HCT116 (cell line): ENCODE measurements around the gene SLC35G4. TPM values are rescaled to one million over a fixed set of nuclear protein-coding genes. Genes with fewer than 3 reads are reported as not detected.

Experiments used
- ATAC-seq: fragments of 200-7000 bp; cut with Tn5 transposase; 2 replicates; pipeline ENCODE4 v1.9.1; 2020; ENCODE audit warnings: mild to moderate bottlenecking, moderate library complexity
- BruUV-seq: library from RNA; stranded (reverse); fragments of 400-500 nt; replicated peaks from 2 replicates; lab custom pipeline; 2021; lab: Mats Ljungman, UMichigan
- CTCF ChIA-PET: fragments of 300-600 bp; sonication (Branson Sonifier 250); formaldehyde crosslinking; loops from one replicate; lab custom pipeline; 2021; ENCODE audit warnings: antibody characterized with exemption; lab: Charles Lee
- POLR2A ChIA-PET: fragments of 300-600, 350-600 bp; sonication (Branson Sonifier 250); formaldehyde crosslinking; loops from one replicate; lab custom pipeline; 2021; ENCODE audit warnings: antibody characterized with exemption; lab: Charles Lee
- RAD21 ChIA-PET, 2 experiments: fragments of 300-600 bp; sonication (Branson Sonifier 250); formaldehyde crosslinking; loops; one replicate each; lab custom pipeline; 2023; ENCODE audit warnings: low total read pairs in 2 of 2; ENCODE audit not compliant: uncharacterized antibody in 2 of 2, unreplicated experiment in 2 of 2, low non-redundant PET in 1 of 2; lab: Charles Lee
- DNase-seq: peaks from one replicate; pipeline ENCODE4 v3.0.0-alpha.2; 2010; ENCODE audit warnings: low read depth, low spot score
- H2AFZ ChIP-seq: fragments of 200-600 bp; shearing (Covaris generic), sonication (generic); 2 replicates; pipeline ENCODE4 v1.6.1; 2017; ENCODE audit warnings: low read depth, mixed run types, mixed read lengths, antibody characterized with exemption, low read length; ENCODE audit not compliant: poor library complexity, severe bottlenecking
- H3K27ac ChIP-seq: 2 replicates; pipeline ENCODE4 v1.5.1; 2012; ENCODE audit warnings: low read depth, low read length
- H3K27me3 ChIP-seq: fragments of 200-600 bp; sonication (generic); 2 replicates; pipeline ENCODE4 v1.6.1; 2016; ENCODE audit warnings: mixed run types, low read length, mixed read lengths; ENCODE audit not compliant: insufficient read depth
- H3K36me3 ChIP-seq, 2 experiments: fragments of 200-500 bp in 1 of 2; fragments of 200-600 bp in 1 of 2; sonication (Bioruptor generic) in 1 of 2; sonication (generic) in 1 of 2; 2 replicates each; pipeline versions ENCODE4 v1.5.1 to v1.6.1; 2014 to 2016; ENCODE audit warnings: low read length in 2 of 2, inconsistent platforms in 1 of 2, mixed read lengths in 1 of 2, mixed run types in 1 of 2; ENCODE audit not compliant: insufficient read depth in 2 of 2, control insufficient read depth in 1 of 2
- H3K4me1 ChIP-seq, 2 experiments: fragments of 200-600 bp in 1 of 2; sonication (generic) in 1 of 2; 2 replicates each; pipeline versions ENCODE4 v1.5.1 to v1.6.1; 2012 to 2017; ENCODE audit warnings: low read length in 2 of 2, inconsistent platforms in 1 of 2, mild to moderate bottlenecking in 1 of 2, mixed read lengths in 1 of 2, mixed run types in 1 of 2, moderate library complexity in 1 of 2; ENCODE audit not compliant: insufficient read depth in 2 of 2, control insufficient read depth in 1 of 2
- H3K4me2 ChIP-seq: fragments of 200-600 bp; sonication (generic); 2 replicates; pipeline ENCODE4 v1.6.1; 2017; ENCODE audit warnings: mixed run types, low read length, mixed read lengths
- H3K4me3 ChIP-seq, 2 experiments: fragments of 200-600 bp in 1 of 2; sonication (generic) in 1 of 2; replicated peaks in 1 of 2; 2 replicates each; pipeline ENCODE4 v1.5.1; 2011 to 2016; ENCODE audit warnings: low read length in 2 of 2, control low read depth in 1 of 2, low read depth in 1 of 2, mild to moderate bottlenecking in 1 of 2, mixed read lengths in 1 of 2, mixed run types in 1 of 2
- H3K79me2 ChIP-seq: fragments of 200-600 bp; sonication (generic); 2 replicates; pipeline ENCODE4 v1.6.1; 2017; ENCODE audit warnings: mild to moderate bottlenecking, mixed run types, low read length, moderate library complexity, mixed read lengths; ENCODE audit not compliant: insufficient read depth
- H3K9ac ChIP-seq: fragments of 200-600 bp; sonication (generic); 2 replicates; pipeline ENCODE4 v1.6.1; 2016; ENCODE audit warnings: low read length, mixed read lengths
- H3K9me2 ChIP-seq: fragments of 200-600 bp; sonication (generic), shearing (Covaris generic); 2 replicates; pipeline ENCODE4 v1.6.1; 2017; ENCODE audit warnings: mixed run types, mild to moderate bottlenecking, moderate library complexity; ENCODE audit not compliant: insufficient read depth
- H3K9me3 ChIP-seq, 2 experiments: fragments of 200-500 bp in 1 of 2; fragments of 200-600 bp in 1 of 2; sonication (Bioruptor generic) in 1 of 2; sonication (generic) in 1 of 2; 2 replicates each; pipeline ENCODE4 v1.6.1; 2014 to 2017; ENCODE audit warnings: low read length in 2 of 2, mixed read lengths in 2 of 2, inconsistent platforms in 1 of 2, low read depth in 1 of 2, mild to moderate bottlenecking in 1 of 2, mixed run types in 1 of 2, moderate library complexity in 1 of 2; ENCODE audit not compliant: control insufficient read depth in 1 of 2, insufficient read depth in 1 of 2
- H4K20me1 ChIP-seq: fragments of 200-600 bp; sonication (generic), shearing (Covaris generic); 2 replicates; pipeline ENCODE4 v1.6.1; 2017; ENCODE audit warnings: mixed run types, mild to moderate bottlenecking, moderate library complexity; ENCODE audit not compliant: insufficient read depth
- ATF3 ChIP-seq: IDR thresholded peaks from 2 replicates; pipeline ENCODE4 v1.6.1; 2012
- EZH2 ChIP-seq: fragments of 200-600 bp; sonication (generic); IDR thresholded peaks from 2 replicates; pipeline ENCODE4 v1.6.1; 2017; ENCODE audit warnings: antibody characterized with exemption, mixed run types
- EZH2phosphoT487 ChIP-seq: fragments of 200-600 bp; IDR thresholded peaks from 2 replicates; pipeline ENCODE4 v1.6.1; 2018; ENCODE audit warnings: antibody characterized with exemption, borderline replicate concordance
- JUND ChIP-seq: IDR thresholded peaks from 2 replicates; pipeline ENCODE4 v1.6.1; 2012
- MAX ChIP-seq: IDR thresholded peaks from 2 replicates; pipeline ENCODE4 v1.6.1; 2012
- POLR2A ChIP-seq: IDR thresholded peaks from 2 replicates; pipeline ENCODE4 v1.7.0; 2011; ENCODE audit warnings: borderline replicate concordance; ENCODE audit not compliant: insufficient read depth, insufficient read length; ENCODE audit errors: extremely low read depth
- RAD21 ChIP-seq: IDR thresholded peaks from 2 replicates; pipeline ENCODE4 v1.6.1; 2012; ENCODE audit warnings: low read depth, mild to moderate bottlenecking
- SRF ChIP-seq: IDR thresholded peaks from 2 replicates; pipeline ENCODE4 v1.6.1; 2012; ENCODE audit warnings: low read depth
- TCF7L2 ChIP-seq: IDR thresholded peaks from 2 replicates; pipeline ENCODE4 v1.7.0; 2011; ENCODE audit warnings: borderline replicate concordance, inconsistent platforms; ENCODE audit not compliant: insufficient read depth, insufficient read length; ENCODE audit errors: extremely low read depth
- intact Hi-C: fragments of 100-400 bp; cut with micrococcal nuclease; formaldehyde crosslinking; loops from 2 replicates; pipeline ENCODE4 v1.10.0; 2022
- total RNA-seq: library from RNA; stranded (reverse); gene quantifications from one replicate; pipeline ENCODE4 v1.2.1, GENCODE V29; 2021; ENCODE audit not compliant: unreplicated experiment
- TF ChIP-seq, protein P1 (sequence below): IDR thresholded peaks from 2 replicates; pipeline ENCODE4 v1.6.1; 2011; ENCODE audit warnings: mild to moderate bottlenecking, low read length, moderate library complexity; ENCODE audit not compliant: insufficient replicate concordance; ENCODE audit errors: extremely low read depth
- TF ChIP-seq, protein P2 (sequence below): IDR thresholded peaks from 2 replicates; pipeline ENCODE4 v1.6.1; 2012; ENCODE audit warnings: low read depth

The SLC35G4 gene
- total RNA-seq, 1 experiment from 2014 or later = not detected

DNA sequence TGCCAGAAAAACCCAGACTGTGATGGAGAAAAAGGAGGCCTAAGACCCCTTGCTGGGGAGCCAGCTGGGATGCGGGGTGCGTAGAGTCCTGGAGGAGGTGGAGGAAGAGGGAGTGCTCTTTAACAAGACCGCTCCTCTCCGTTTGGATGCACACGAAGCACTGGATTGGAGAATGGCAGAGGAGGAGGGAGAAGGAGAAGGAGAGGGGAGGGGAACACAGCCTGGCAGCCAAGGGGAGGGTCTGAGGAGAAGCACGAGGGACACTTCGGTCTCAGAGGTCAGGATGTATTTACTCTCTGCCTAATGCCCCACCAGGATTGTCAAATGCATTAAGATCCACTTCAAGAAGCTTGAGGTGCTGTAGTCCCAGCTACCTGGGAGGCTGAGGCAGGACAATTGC lies 42.0 kb upstream of the SLC35G4 start:
- ChIA-PET POLR2A (no interaction called here), RAD21 (no interaction called here)
- H3K9me3 ChIP-seq = no peaks in the 10 kb centered on the region
- DNase-seq = no peak
- H2AFZ ChIP-seq = no peak overlapping the region
- H3K4me3 ChIP-seq = no peak overlapping the region
- no peak for TF ChIP-seq RAD21
- TF ChIP-seq TCF7L2 = no peak
- no peak for TF ChIP-seq EZH2phosphoT487
- TF ChIP-seq, all 23 proteins: peak for 0
- Histone ChIP-seq H3K36me3 (no peaks in the 10 kb centered on the region), H3K4me2 (no peak overlapping the region), H3K9me2 (no peaks in the 10 kb centered on the region), H4K20me1 (no peaks in the 10 kb centered on the region), H3K4me1 (no peaks in the 10 kb centered on the region), H3K9ac (no peak overlapping the region), H3K79me2 (no peaks in the 10 kb centered on the region), H3K27ac (no peak overlapping the region), H3K27me3 (peaks cover 43% of the 10 kb centered on the region)
- CTCF ChIA-PET = no interaction called here
- intact Hi-C loops = no loop called here
- no peak for ATAC-seq
- BruUV-seq = no TSS peak

GRCh38 chr18:11570073-11570588 lies 39.3 kb upstream of the SLC35G4 start:
- no TSS peak for BruUV-seq
- ChIA-PET CTCF (interaction anchor here (1.2 to 1.3 kb wide), 2 partner anchors 17 to 57 kb away, joined by 4 to 6 read pairs; no protein-coding TSS in a partner anchor), RAD21 (no interaction called here), POLR2A (no interaction called here)
- H3K9me2 ChIP-seq = no peaks in the 10 kb centered on the region
- no peak overlapping the region for H2AFZ ChIP-seq
- DNase-seq = no peak
- peaks cover 47% of the 10 kb centered on the region for H3K27me3 ChIP-seq
- H4K20me1 ChIP-seq = no peaks in the 10 kb centered on the region
- no peak overlapping the region for H3K4me3 ChIP-seq
- no peaks in the 10 kb centered on the region for H3K9me3 ChIP-seq
- H3K9ac ChIP-seq = no peak overlapping the region
- ATAC-seq = no peak
- no peaks in the 10 kb centered on the region for H3K4me1 ChIP-seq
- H3K36me3 ChIP-seq = no peaks in the 10 kb centered on the region
- H3K27ac ChIP-seq = no peak overlapping the region
- intact Hi-C loops = loop anchor here (10.0 kb wide), 1 partner anchor 55 kb away; no protein-coding TSS in a partner anchor
- no peak overlapping the region for H3K4me2 ChIP-seq
- no peaks in the 10 kb centered on the region for H3K79me2 ChIP-seq
- TF ChIP-seq EZH2 = no peak
- TF ChIP-seq, protein P1, sequence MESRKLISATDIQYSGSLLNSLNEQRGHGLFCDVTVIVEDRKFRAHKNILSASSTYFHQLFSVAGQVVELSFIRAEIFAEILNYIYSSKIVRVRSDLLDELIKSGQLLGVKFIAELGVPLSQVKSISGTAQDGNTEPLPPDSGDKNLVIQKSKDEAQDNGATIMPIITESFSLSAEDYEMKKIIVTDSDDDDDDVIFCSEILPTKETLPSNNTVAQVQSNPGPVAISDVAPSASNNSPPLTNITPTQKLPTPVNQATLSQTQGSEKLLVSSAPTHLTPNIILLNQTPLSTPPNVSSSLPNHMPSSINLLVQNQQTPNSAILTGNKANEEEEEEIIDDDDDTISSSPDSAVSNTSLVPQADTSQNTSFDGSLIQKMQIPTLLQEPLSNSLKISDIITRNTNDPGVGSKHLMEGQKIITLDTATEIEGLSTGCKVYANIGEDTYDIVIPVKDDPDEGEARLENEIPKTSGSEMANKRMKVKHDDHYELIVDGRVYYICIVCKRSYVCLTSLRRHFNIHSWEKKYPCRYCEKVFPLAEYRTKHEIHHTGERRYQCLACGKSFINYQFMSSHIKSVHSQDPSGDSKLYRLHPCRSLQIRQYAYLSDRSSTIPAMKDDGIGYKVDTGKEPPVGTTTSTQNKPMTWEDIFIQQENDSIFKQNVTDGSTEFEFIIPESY = no peak
- TF ChIP-seq MAX = no peak
- no peak for TF ChIP-seq SRF
- TF ChIP-seq JUND = no peak
- TF ChIP-seq POLR2A = no peak
- no peak for TF ChIP-seq ATF3
- TF ChIP-seq, protein P2, sequence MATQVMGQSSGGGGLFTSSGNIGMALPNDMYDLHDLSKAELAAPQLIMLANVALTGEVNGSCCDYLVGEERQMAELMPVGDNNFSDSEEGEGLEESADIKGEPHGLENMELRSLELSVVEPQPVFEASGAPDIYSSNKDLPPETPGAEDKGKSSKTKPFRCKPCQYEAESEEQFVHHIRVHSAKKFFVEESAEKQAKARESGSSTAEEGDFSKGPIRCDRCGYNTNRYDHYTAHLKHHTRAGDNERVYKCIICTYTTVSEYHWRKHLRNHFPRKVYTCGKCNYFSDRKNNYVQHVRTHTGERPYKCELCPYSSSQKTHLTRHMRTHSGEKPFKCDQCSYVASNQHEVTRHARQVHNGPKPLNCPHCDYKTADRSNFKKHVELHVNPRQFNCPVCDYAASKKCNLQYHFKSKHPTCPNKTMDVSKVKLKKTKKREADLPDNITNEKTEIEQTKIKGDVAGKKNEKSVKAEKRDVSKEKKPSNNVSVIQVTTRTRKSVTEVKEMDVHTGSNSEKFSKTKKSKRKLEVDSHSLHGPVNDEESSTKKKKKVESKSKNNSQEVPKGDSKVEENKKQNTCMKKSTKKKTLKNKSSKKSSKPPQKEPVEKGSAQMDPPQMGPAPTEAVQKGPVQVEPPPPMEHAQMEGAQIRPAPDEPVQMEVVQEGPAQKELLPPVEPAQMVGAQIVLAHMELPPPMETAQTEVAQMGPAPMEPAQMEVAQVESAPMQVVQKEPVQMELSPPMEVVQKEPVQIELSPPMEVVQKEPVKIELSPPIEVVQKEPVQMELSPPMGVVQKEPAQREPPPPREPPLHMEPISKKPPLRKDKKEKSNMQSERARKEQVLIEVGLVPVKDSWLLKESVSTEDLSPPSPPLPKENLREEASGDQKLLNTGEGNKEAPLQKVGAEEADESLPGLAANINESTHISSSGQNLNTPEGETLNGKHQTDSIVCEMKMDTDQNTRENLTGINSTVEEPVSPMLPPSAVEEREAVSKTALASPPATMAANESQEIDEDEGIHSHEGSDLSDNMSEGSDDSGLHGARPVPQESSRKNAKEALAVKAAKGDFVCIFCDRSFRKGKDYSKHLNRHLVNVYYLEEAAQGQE = no peak
